Inflammatory macrophage treated with lipopolysaccharide for 1 hour (primary cell): ENCODE measurements around the gene DELE1.
"Not testable (repeated sequence)": the region's sequence is repeated elsewhere in the genome, so short reads cannot be mapped to it uniquely, and the experiment has no call there.

Experiments
- DNase-seq, 2 donors: peaks; one replicate each; pipeline ENCODE4 v3.0.0-alpha.2; 2020 to 2022

Gene DELE1

DNA sequence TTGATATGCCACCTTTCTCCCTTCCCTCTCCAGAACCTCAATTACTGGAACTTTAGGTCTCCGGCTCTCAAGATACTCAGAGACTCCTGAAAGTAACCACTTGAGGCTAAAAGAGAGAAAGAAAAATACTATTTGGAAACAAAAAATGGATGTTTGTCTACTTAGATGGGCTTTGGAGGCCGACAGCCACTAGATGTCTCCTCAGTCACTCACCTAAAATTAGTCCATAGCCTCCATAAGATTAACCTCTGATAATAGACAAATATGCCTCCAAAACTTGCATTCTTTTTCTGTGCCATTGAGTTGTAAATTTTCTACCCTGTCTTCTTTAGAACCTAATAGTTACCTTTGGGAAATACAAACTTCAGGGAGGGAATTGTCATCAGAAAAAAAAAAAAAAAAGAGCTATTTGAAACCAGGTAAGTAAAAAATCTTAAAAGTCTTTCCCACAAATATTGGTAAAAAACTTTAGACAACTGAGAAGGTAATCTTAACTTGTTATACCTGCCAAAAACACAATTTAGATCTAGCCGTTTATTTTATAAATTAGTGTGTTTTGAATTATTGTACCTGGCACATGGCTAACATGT, 34.3 kb upstream of the DELE1 start:
- DNase-seq, result peak in 1 of 2 donors; percentile 17

DNA sequence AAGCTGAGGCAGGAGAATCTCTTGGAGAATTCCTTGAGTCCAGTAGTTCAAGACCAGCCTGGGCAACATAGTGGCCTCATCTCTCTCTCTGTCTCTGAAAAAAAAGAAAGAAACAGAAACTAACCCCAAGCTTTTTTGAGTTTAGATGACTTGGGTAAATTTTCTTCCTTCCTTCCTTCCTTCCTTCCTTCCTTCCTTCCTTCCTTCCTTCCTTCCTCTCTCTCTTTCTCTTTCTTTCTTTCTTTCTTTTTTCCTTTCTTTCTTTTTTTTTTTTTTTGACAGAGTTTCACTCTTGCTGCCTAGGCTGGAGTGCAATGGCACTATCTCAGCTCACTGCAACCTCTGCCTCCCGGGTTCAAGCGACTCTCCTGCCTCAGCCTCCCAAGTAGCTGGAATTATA, 33.2 kb upstream of the DELE1 start:
- not testable (repeated sequence) for DNase-seq

DNA sequence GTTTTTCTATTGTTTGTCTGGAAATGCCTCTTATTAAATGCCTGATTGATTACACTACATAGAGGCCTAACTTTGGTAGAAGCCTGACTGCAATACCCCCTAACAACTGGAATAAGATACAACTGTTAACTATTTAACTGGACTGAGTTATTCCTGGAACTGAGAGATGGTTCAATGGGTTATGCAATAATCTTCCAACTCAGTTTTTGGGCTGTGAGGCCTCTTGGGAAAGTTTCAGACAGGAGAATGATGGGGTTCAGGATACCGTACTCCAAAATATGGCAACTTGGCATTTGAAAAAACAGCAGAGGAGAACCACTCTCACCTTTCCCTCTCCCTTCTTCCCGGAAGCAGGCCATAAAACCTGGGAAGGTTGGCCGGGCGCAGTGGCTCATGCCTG, 26.2 kb upstream of the DELE1 start:
- no peak for DNase-seq

DNA sequence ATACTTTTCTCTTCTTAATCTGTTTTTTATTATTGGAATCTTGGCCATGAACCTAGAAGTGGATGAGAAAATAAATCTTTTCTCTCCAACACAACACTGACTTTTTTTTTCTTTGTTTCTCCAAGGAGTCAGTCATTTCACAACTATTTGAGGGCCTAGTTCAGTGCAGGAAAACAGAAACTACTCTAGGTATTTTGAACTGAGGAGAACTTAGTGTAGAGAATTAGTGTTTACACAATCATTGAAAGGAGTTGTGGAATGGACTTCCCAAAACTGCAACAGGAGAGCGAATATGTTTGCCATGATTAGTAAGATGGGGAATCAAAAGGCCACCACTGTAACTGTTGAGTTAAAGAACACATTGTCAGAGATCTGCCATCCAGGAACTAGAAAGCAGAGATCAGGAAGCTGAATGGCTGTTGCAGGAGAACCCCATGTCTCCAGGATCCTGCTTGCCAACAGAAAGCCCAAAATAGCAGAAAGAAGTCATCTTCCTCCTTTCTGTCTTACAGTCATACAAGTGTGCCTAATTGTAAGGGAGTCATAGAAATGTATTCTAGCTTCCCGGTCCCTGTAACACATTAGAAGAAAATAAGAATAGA, 25.1 kb upstream of the DELE1 start:
- peak; percentile 36 to 60 for DNase-seq

DNA sequence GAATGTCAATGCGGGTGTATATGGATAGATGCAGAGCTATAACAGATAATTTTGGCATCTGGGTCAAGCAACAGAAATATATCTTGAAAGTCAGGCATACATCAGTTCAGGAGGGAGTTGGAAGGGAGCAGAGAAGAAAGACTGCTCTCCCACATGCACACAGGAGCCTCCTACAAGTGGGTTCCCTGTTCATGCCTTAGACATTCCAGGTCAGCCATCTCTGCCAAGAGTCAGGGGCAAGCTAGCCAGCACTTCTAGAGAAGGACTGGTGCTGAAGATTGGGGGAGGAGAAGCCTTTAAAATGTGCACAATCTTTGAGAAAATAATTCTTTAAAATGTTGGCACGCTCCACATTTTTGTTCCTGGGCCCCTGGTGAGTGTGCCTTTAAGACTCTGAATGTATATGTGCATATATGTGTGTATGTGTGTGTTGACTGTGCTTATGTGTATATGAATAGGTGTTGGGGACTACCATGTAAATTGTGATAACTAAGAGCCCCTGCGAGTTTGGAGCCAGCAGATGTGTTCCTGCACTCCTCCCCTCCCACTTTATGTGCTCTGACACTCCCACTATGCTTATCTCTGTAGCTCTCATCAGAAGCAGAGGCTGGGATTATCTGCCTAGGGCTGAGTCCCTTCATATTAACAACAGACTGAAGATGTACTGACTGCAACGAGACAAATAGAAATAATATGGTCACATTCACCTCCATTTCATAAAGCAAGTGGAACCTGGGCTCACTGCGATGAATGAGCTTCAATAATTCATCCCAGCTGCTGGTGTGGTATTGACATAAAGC, 21.5 kb upstream of the DELE1 start:
- no peak for DNase-seq

DNA sequence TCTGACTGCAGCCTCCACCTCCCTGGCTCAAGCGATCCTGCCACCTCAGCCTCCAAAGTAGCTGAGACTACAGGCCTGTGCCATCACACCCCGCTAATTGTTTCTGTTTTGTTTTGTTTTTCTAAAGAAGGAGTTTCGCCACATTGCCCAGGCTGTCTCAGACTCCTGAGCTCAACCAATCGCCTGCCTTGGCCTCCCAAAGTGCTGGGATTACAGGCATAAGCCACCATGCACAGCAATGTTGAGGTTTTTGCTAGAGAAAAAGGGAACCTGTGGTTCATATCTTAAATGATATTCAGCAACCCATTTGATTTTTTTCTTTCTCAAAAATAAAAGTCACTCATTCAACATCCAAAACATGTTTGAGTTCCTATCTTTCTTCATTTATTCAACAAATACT, 20.4 kb upstream of the DELE1 start:
- peak; percentile 46 to 54 for DNase-seq

DNA sequence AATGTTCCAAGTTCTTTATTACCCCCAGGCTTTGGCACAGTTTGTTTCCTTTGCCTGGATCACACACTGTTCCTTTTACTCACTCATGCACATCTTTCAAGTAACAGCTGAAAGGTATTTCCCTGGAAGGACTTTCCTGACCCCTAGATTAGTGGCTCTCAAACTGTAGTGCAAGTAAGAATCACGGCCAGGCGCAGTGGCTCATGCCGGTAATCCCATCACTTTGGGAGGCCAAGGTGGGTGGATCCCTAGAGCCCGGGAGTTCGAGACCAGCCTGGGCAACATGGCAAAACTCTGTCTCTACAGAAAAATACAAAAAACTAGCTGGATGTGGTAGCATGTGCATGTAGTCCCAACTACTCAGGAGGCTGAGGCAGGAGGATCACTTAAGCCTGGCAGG, 19.1 kb upstream of the DELE1 start:
- DNase-seq, result no peak

DNA sequence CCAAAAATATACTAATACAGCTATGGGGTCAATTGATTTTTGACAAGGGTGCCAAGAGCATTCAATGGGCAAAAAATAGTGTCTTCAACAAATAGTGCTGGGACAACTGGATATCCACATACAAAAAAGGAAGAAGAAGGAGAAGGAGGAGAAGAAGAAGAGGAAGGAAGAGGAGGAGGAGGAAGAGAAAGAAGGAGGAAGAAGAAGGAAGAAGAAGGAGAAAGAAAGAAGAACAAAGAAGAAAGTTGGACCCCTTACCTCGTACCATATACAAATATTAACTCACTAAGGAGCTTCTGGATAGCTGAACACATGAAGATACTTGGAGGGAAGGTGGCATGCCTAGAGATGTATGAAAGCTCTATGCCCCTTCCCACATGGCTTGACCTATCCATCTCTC, 17.2 kb upstream of the DELE1 start:
- no peak for DNase-seq

DNA sequence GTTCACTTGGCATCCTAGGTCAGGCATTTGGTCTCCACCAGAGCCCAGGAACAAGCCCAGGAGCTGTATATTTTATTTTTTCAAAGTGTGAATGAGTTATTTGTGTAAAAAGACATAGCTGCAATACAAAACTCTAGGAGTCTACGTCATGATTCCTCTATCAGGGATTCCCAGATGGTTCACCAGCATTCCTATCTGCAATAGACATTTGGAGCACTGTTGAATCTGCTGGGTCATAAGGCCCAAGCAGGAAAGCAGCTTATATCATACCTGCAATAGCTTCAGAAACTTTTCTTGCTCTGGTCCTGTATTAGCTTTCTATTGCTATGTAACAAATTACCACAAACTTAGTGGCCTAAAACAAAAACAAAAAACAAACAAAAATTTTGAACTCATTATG, 16.7 kb upstream of the DELE1 start:
- DNase-seq, result no peak

DNA sequence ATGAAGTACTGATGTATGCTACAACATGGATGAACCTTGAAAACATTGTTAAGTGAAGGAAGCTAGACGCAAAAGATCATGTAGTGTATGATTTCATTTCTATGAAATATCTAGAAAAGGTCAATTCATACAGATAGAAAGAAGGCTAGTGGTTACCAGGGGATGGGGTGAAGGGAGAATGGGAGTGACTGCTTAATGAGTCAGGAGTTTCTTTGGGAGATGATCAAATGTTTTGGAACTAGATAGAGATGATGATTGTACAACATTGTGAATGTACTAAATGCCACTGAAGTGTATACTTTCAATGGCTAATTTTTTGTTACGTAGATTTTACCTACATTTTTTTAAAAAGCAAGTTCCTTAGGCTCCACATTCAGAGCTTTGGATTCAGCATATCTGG, 14.9 kb upstream of the DELE1 start:
- DNase-seq, result no peak

DNA sequence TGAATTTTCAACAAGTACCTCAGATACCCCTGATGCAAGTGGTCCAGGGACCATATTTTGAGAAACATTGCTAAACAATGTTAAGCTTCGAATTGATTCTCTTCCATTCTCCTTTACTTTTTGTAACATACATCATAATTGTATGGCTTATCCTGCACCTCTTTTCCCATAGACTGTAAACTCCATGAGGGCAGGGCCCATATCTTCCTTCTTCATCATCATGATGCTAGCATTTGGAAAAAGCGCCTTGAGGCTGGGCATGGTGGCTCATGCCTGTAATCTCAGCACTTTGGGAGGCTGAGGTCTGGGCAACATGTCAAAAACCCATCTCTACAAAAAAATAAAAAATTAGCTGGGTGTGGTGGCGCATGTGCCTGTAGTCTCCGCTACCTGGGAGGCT, 14.5 kb upstream of the DELE1 start:
- DNase-seq, result no peak

DNA sequence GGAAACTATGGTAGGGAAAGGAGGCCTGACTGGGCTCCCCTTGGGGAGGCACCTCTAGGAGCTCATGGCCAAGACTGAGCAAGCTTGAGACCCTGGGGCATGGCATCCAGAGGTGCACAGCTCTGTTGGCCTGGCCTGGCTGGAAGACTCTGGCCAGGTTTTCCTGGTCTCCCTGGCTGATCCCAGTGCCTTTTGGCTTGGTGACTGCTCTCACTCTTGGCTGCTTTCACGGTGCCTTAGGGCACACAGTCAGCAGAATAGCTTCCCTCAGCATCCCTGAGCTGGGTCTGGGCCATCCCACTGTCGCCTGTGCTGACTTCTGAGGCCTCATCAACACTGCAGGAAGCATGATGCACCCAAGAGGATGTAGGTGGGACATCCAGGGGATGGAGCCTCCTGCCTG, 13.4 kb upstream of the DELE1 start:
- no peak for DNase-seq

DNA sequence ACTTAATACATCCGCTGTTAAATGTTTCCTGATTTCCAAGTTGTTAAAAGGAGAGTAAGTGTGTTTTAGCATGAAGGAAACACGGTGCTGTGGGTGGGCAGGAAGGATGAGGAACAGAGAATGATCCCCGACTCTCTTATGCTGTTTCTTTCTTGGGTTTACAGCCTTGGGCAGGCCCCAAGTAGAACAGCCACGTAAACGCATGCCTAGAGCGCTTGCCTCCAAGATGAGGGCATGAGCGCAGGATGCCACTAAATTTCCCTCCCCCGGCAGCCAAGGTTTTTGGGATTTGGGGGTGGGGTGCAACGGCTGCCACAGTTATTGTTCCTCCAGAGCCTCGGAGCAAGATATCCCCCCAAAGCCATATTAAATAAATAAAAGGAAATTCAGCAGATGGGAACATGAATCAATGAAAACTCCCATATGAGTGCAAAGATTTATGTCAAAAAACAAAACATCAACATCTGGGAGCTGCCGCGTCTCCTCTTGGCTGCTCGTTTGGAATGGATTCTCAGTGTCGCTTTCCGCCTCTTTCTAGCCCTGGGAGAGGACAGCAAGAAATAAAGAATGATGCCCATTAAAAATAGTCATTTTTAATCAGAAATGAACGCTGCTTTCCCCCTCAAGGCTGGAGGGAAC, 10.0 kb upstream of the DELE1 start:
- DNase-seq, result no peak

DNA sequence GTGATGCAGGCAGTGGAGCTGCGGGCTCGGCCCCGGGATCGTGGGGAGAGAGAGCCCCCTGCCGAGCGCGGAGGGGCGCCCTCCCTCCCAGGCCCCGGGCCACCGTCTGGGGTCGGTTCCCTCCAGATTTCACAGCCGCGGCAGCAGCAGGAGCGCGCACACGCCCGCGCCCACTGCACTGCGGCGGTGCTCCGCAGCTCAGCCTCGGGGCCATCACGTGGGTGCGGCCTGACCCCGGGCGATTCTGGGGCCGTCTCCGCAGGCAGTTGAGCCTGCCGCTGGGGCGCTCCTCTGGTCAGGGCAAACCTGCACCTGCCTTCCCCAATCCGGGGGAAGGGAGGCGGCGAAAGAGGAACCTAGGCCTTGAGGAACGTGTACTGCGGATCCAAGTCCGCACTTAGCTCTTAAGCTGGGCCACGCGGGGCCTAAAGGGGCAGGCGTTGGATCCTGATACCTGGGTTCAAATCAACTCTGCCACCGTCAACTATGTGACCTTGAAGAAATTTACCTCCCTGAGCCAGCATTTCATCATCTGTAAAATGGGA, 9.4 kb upstream of the DELE1 start:
- peak; percentile 33 to 38 for DNase-seq

DNA sequence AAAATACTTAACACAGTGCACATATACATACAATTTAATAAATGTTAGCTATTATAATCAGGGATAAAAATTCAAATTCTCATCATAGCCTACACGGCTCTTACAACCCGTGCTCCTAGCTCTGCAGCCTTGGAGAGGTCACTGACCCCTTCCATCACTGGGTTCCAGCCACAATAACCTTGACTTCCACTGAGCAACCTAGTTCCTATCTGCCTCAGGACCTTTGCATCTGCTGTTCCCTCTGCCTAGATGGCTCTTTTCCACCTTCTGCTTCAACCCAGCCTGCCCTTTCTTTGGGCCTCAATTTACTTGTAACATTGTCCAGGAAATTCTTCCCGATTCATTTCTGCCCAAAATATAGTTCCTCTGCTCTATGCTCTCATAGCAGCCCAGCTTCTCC, 8.9 kb upstream of the DELE1 start:
- no peak for DNase-seq

DNA sequence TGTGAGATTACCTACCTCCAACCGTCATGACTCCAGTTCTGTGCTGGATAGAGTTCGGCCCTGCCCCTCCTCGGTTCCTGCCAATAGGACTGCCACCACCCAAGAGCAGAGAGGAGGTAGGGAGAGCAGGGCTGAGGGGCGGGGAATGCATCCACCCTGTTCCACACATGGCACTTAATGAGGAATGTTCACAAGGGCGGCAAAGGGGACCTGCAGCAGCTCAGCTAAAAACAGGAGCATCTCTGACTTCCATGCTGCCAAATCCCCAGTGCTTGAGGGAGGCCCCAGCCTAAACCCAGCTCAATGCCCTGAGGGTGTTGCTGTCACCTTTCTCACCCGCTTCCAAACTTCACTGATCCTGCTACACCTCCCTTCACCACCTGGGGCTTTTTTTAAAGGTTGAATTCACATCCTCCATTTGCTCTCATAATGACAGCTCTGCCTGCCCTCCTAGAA, 7.8 kb upstream of the DELE1 start:
- no peak for DNase-seq

DNA sequence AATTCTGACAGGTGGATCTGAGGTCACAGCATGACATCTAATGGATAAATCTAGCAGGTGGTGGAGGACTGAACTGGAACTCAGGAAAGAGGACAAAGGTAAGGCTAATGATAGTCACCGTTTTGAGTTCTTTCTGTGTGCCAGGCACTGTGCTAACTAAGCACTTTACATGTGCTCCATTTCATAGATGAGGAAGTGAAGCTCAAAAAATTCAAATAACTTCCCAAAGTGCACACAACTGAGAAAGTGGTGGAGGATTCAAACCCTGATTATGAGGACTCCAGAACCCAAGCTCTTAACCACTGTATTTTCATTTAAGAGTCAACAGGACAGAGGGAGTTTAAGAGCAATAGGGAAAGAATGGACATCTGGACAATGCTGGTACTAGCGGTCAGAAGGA, 7.1 kb upstream of the DELE1 start:
- DNase-seq, result peak in 1 of 2 donors; percentile 8

DNA sequence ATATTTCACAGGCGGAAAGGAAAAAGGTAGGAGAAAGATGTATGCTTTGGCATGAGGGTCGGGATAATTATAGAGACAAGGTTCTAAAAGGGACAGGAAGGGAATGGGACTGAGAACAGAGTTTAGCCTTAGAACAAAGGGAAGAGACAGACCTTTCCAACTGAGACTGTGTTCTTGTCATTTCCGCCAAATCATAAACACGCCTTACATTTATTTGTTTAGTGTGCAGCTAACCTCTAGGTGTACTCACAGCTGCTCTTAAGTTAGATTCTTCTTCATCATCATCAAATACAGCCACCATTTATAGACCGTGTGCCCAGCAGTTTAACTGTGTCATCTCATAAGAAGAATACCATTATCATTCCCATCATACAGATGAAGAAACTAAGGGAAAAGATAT, 5.9 kb upstream of the DELE1 start:
- no peak for DNase-seq

DNA sequence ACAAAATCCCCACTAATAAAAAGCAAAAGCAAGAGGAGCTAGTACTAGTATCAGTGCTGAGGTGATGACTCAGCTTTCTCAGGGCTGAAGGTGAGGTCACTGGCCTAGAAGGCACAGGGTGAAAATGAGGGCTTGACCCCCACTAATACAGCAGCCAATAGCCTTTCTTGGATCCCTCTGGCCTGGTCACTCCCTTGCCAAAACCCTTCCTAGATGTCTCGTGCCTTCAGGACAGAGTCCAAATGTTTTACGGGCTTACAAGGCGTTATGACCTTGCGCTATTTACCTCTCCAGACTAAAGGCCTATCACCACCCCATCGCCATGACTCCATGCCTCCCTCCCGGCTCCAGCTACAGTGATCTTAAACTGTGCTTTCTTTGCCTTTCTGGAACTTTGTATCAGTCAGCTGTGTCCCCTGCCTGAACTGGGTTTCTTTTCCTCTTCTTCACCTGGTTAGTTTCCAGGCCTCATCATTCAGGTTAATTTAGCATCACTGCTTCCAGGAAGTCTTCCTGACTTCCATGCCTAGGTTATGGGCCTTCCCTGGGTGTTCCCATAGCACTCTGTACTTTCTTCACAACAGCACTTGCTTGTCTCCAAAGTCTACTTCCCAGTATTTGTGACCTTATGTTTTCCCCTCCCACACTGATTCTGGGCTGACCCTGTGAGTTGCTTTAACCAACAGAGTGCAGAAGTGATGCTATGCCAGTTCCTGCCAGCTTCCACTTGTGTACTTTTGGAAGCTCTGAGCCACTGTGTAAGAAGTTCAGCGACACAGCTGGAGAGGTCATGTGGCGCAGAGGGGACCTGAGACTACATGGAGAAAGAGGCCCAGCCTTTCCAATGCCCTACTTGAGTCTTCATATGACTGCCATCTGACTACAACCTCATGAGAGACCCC, 4.2 kb upstream of the DELE1 start:
- DNase-seq, result peak; percentile 79 to 90

DNA sequence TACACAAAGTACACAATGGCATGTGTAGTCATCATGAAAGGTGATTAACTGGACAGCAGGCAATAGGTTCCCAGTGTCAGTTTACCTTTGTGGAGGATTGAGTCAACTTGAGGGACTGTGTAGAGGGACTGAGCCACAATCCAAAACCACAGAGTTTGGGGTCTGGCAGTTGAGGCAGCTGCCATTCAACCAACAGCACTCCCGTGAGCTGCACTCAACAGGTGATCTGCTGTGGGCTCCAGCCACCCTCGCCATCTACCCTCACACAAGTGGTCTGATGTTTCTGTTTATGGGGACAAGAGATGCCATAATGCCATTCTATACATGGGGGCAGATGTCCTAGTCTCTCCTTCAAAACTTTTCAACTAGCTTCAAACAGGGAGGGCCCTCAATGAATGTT, 2.9 kb upstream of the DELE1 start:
- DNase-seq, result no peak

DNA sequence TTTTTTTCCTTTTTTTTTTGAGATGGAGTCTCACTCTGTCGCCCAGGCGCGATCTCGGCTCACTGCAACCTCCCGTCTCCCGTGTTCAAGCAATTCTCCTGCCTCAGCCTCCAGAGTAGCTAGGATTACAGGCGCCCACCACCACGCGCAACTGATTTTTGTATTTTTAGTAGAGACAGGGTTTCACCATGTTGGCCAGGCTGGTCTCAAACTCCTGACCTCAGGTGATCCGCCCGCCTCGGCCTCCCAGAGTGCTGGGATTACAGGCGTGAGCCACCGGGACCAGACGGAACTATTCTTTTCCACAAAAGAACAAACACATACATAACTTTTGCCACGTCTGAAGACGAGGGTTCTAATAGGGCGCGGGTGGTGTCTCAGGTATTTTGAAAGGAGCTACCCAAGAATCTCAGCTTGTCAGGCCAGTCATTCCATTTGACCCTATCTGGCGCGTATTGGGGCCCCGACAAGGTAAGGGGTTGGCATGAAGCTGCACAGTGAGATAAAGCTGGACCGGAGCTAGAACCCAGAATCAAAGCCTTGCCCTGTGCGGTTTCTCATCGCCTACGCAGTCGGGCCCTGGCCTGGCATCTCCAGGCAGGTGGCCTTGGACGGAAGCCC, 734 bp upstream of the DELE1 start:
- DNase-seq, result not testable (repeated sequence)

DNA sequence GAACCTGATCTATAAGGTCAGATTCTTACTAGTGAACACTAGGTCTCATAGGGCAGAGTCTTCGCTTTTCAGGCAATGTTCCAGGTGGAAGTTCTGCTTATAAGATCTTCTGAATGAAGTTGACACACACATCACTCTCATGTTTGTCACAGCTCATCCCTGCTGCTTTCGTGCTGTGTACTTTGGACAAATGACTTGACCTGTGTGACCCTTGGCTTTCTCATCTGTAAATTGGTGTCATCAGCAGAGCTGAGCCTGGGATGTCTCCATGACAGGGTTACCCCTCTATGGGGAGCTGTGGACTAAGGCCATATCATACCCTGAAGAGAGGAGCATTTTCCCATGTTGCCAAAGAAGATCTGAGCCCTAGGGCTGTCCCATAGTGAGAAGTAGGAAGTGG, 2.8 kb downstream of the DELE1 start:
- no peak for DNase-seq
